ENCODE measurements around the gene CRACR2A.

DNA sequence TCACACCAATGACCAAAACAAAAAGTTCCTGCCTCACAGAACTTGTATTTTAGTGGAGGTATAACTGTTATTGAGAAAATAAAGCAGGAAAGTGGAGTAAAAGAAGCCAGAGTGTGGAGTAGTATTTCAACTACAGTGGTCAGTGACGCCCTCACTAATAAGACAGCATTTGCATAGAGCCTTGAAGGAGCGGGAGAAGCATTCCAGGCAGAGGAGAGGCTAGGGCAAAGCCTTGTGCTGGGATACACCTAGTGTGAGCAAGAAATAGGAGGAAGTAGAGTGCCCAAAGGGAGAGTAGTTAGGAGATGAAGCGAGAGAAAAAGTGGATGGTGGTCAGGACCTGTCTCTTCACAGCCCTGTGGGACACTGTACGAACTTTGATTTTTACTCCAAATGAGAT, 107.8 kb downstream of the CRACR2A start:
- TF ChIP-seq TAF1 (IDR thresholded peaks at IDR 0.05; ENCODE audit: borderline replicate concordance, insufficient read depth, low read length), result no peak
- TF ChIP-seq, protein P1, sequence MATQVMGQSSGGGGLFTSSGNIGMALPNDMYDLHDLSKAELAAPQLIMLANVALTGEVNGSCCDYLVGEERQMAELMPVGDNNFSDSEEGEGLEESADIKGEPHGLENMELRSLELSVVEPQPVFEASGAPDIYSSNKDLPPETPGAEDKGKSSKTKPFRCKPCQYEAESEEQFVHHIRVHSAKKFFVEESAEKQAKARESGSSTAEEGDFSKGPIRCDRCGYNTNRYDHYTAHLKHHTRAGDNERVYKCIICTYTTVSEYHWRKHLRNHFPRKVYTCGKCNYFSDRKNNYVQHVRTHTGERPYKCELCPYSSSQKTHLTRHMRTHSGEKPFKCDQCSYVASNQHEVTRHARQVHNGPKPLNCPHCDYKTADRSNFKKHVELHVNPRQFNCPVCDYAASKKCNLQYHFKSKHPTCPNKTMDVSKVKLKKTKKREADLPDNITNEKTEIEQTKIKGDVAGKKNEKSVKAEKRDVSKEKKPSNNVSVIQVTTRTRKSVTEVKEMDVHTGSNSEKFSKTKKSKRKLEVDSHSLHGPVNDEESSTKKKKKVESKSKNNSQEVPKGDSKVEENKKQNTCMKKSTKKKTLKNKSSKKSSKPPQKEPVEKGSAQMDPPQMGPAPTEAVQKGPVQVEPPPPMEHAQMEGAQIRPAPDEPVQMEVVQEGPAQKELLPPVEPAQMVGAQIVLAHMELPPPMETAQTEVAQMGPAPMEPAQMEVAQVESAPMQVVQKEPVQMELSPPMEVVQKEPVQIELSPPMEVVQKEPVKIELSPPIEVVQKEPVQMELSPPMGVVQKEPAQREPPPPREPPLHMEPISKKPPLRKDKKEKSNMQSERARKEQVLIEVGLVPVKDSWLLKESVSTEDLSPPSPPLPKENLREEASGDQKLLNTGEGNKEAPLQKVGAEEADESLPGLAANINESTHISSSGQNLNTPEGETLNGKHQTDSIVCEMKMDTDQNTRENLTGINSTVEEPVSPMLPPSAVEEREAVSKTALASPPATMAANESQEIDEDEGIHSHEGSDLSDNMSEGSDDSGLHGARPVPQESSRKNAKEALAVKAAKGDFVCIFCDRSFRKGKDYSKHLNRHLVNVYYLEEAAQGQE (IDR thresholded peaks at IDR 0.05; ENCODE audit: insufficient read depth in 1 of 2, low read depth in 2 of 2, low read length in 2 of 2), result no peak
- TF ChIP-seq SIN3A (IDR thresholded peaks at IDR 0.05; ENCODE audit: borderline replicate concordance, insufficient read depth, low read length), result no peak
